SK-N-MC (cell line): ENCODE data around the gene E2F2.

Experiments used
- EZH2 ChIP-seq: fragments of 200-600 bp; sonication (generic); IDR thresholded peaks from one replicate; pipeline ENCODE4 v1.6.1; 2017; ENCODE audit warnings: antibody characterized with exemption
- FOXP2 ChIP-seq: optimal IDR thresholded peaks from 2 replicates; pipeline ENCODE3; 2011; ENCODE audit warnings: mild to moderate bottlenecking, moderate library complexity; ENCODE audit not compliant: insufficient read depth; ENCODE audit errors: extremely low read length, control extremely low read depth
- POLR2AphosphoS5 ChIP-seq: IDR thresholded peaks from 2 replicates; pipeline ENCODE4 v1.6.1; 2012; ENCODE audit warnings: mild to moderate bottlenecking, low read depth, low read length, borderline replicate concordance

GRCh38 chr1:23567996-23568607 lies 37.1 kb upstream of the E2F2 start:
- no peak for TF ChIP-seq POLR2AphosphoS5
- TF ChIP-seq EZH2: no peak
- TF ChIP-seq FOXP2: no peak
